Ovary (tissue), 3 donors: ENCODE data around the gene GNPTG.

Source experiments
- POLR2A ChIP-seq: fragments of 450-650 bp; IDR thresholded peaks from one replicate; pipeline ENCODE4 v1.6.1; 2017; ENCODE audit warnings: antibody characterized with exemption, mild to moderate bottlenecking, moderate library complexity
- TF ChIP-seq, protein P1 (sequence below), 3 donors: fragments of 450-650 bp in 2 of 3; fragments of 200-600 bp in 1 of 3; IDR thresholded peaks; one replicate each; pipeline versions ENCODE4 v1.5.1 to v1.8.0; 2016 to 2022; ENCODE audit warnings: antibody characterized with exemption in 3 of 3, mild to moderate bottlenecking in 1 of 3
- donor health status: DM: no; HTN: no; CAD: no.

DNA sequence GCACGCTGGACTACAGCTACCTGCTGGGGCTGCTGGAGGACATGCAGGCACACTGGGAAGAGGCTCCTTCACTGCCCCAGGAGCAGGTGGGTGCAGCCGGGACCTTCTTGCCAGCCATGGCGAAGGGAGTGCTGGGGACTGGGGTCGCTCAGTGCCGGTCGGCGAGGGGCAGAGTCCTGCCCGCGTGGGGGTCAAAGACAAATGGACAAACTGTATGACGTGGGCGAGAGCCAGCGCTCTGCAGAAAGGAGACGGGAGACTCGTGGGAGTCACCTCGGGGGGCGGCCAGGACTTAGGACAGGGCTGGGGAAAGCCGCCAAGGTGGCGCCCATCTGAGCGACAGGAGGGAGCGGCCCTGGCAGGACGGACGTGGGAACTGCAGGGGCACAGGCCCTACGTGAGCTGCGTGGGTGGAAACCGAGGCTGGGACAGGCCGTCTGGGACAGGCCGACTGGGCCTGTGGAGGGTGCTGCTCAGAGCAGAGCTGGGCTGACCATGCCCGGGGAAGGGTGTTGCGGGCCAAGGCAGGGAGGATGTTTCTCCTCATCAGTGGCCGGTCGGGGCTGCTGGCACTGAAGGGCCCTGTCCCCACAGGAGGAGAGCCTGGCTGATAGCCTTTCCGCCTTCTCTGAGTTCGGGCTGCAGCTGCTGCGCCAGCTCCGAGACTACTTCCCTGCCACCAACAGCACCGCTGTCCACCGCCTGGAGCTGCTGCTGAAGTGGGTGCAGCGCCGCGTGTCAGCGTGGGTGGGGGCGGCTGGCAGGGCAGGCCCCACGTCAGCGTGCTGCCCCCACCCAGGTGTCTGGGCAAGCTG is 8.1 kb upstream of the GNPTG start:
- TF ChIP-seq POLR2A = no peak
- TF ChIP-seq, protein P1, sequence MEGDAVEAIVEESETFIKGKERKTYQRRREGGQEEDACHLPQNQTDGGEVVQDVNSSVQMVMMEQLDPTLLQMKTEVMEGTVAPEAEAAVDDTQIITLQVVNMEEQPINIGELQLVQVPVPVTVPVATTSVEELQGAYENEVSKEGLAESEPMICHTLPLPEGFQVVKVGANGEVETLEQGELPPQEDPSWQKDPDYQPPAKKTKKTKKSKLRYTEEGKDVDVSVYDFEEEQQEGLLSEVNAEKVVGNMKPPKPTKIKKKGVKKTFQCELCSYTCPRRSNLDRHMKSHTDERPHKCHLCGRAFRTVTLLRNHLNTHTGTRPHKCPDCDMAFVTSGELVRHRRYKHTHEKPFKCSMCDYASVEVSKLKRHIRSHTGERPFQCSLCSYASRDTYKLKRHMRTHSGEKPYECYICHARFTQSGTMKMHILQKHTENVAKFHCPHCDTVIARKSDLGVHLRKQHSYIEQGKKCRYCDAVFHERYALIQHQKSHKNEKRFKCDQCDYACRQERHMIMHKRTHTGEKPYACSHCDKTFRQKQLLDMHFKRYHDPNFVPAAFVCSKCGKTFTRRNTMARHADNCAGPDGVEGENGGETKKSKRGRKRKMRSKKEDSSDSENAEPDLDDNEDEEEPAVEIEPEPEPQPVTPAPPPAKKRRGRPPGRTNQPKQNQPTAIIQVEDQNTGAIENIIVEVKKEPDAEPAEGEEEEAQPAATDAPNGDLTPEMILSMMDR (IDR thresholded peaks at IDR 0.05) = no peak
